Mesendoderm (in vitro differentiated cells): Measurements from ENCODE around the gene NOC2L. TPM values are rescaled to one million over a fixed set of nuclear protein-coding genes. Genes with fewer than 3 reads are reported as not detected.
A peak's percentile ranks its signal among the peaks of the same experiment; 100 is the strongest.

Experiments used
- DNase-seq: peaks from one replicate; pipeline ENCODE4 v3.0.0; 2013
- H2AK5ac ChIP-seq: 2 replicates; pipeline ENCODE4 v1.6.1; 2013; ENCODE audit warnings: low read length, inconsistent platforms
- H2BK120ac ChIP-seq: 2 replicates; pipeline ENCODE4 v1.6.1; 2013; ENCODE audit warnings: low read depth, mild to moderate bottlenecking, low read length, moderate library complexity, mixed read lengths
- H2BK15ac ChIP-seq: replicated peaks from 2 replicates; pipeline ENCODE4 v1.6.1; 2013; ENCODE audit warnings: low read depth, mild to moderate bottlenecking, moderate library complexity
- H2BK5ac ChIP-seq: 2 replicates; pipeline ENCODE4 v1.6.1; 2013; ENCODE audit warnings: low read length, inconsistent platforms
- H3K18ac ChIP-seq: 2 replicates; pipeline ENCODE4 v1.6.1; 2013; ENCODE audit warnings: mild to moderate bottlenecking, low read length, mixed read lengths
- H3K23ac ChIP-seq: one replicate; pipeline ENCODE4 v1.6.1; 2013; ENCODE audit warnings: low read length
- H3K27ac ChIP-seq: 2 replicates; pipeline ENCODE4 v1.5.1; 2013; ENCODE audit warnings: low read depth, mild to moderate bottlenecking, inconsistent platforms, low read length, moderate library complexity
- H3K27me3 ChIP-seq: 2 replicates; pipeline ENCODE4 v1.6.1; 2013; ENCODE audit warnings: low read length, control low read depth, mild to moderate bottlenecking, inconsistent platforms; ENCODE audit not compliant: insufficient read depth, poor library complexity
- H3K36me3 ChIP-seq: 2 replicates; pipeline ENCODE4 v1.6.1; 2013; ENCODE audit warnings: low read length, inconsistent platforms; ENCODE audit not compliant: control insufficient read depth, insufficient read depth
- H3K4ac ChIP-seq: one replicate; pipeline ENCODE4 v1.6.1; 2013; ENCODE audit warnings: low read depth, mild to moderate bottlenecking, low read length, moderate library complexity
- H3K4me1 ChIP-seq: 2 replicates; pipeline ENCODE4 v1.6.1; 2013; ENCODE audit warnings: low read depth, low read length, inconsistent platforms; ENCODE audit not compliant: control insufficient read depth
- H3K4me2 ChIP-seq: 2 replicates; pipeline ENCODE4 v1.6.1; 2013; ENCODE audit warnings: low read length
- H3K4me3 ChIP-seq: 2 replicates; pipeline ENCODE4 v1.5.1; 2013; ENCODE audit warnings: mild to moderate bottlenecking, low read length
- H3K56ac ChIP-seq: one replicate; pipeline ENCODE4 v1.6.1; 2013; ENCODE audit warnings: low read length
- H3K79me1 ChIP-seq: 2 replicates; pipeline ENCODE4 v1.6.1; 2013; ENCODE audit warnings: low read length, inconsistent platforms
- H3K79me2 ChIP-seq: 2 replicates; pipeline ENCODE4 v1.6.1; 2013; ENCODE audit warnings: mild to moderate bottlenecking, low read length; ENCODE audit not compliant: control insufficient read depth, insufficient read depth
- H3K9ac ChIP-seq: 2 replicates; pipeline ENCODE4 v1.6.1; 2013; ENCODE audit warnings: low read length, inconsistent platforms
- H4K5ac ChIP-seq: one replicate; pipeline ENCODE4 v1.6.1; 2013; ENCODE audit warnings: low read length
- H4K8ac ChIP-seq: one replicate; pipeline ENCODE4 v1.6.1; 2013; ENCODE audit warnings: low read depth, mild to moderate bottlenecking, control low read depth, low read length, moderate library complexity
- WGBS: extraction: QIAGEN DNeasy Blood & Tissue Kit; methylation state at CpG from one replicate; pipeline ENCODE4 v1.1.7; 2013; ENCODE audit warnings: low lambda C conversion rate, missing lambda C conversion rate; ENCODE audit not compliant: insufficient coverage; ENCODE audit errors: extremely low coverage; 5-methylcytosine and 5-hydroxymethylcytosine counted together
- polyA plus RNA-seq, 2 experiments: library from polyadenylated mRNA; stranded (reverse); fragments of 200-250 nt; gene quantifications; one replicate each; pipeline ENCODE4 v1.2.3, GENCODE V29; 2013

Gene NOC2L
- polyA plus RNA-seq (2013, experiment 1 of 2), result 80.8 TPM
- 79.8 TPM for polyA plus RNA-seq (2013, experiment 2 of 2)

DNA sequence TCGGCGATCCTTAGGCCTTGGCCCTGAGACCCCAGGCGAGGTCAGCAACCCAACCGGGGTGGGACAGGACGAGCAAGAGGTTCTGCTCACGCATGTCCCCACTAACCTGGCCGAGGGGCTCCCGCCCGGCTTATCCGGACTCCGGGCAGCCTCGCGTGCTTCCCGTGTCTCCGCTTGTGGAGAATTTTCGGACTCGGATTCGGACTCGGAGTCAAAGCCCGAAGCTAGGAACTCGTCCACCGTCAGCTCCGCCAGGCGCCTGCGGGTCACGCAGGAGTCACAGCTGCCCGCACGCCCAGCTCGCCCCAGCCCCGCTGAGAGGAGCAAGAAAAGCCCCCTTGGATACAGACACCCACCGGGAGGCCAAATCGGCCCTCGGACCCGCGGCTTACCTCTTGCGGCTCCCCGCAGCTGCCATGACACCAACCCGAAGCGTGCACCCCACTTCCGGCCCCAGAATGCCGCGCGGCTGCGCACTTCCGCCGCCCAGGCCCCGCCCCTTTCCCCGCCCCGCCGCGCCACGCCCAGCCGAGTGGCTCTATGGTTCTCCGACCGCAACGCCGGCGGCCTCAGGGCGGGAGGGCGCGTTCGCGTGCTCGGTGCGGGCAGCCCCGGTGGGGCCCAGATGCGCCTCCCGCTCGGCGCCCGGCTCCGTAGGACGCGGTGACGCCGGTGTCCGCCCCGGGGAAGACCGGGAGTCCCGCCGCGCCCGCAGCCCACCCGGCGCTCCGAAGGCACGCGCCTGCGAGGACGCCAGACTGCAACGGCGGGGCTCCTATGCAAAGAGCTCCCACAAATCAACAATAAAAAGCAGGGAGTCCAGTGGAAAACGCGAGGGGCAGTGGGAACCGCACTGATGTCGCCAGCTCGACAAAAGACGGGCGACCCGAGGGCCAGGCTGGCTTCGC, at the start of gene NOC2L:
TSS of gene NOC2L (minus strand) at position 434 of the 908 bp plus-strand sequence. CDS start at position 418, 16 bp downstream.
- no CpG with 5 or more reads among the region's 101 CpGs for WGBS
- Histone ChIP-seq H3K18ac (peak within 1 kb of the TSS; percentile 12), H2BK5ac (no peak within 1 kb of the TSS), H4K8ac (no peak within 1 kb of the TSS), H3K4ac (no peak within 1 kb of the TSS), H3K36me3 (peaks cover 12% of the 10 kb centered on the region), H3K79me1 (peaks cover 14% of the 10 kb centered on the region), H3K79me2 (peaks cover 15% of the 10 kb centered on the region), H3K23ac (no peak within 1 kb of the TSS), H3K4me3 (peak within 1 kb of the TSS; percentile 98), H3K56ac (peak within 1 kb of the TSS; percentile 93), H3K27me3 (no peaks in the 10 kb centered on the region), H3K4me2 (peak within 1 kb of the TSS; percentile 67), H2AK5ac (peak within 1 kb of the TSS; percentile 18), H2BK15ac (no peak within 1 kb of the TSS), H3K4me1 (no peaks in the 10 kb centered on the region), H3K9ac (peak within 1 kb of the TSS; percentile 97), H4K5ac (no peak within 1 kb of the TSS), H3K27ac (no peak within 1 kb of the TSS), H2BK120ac (no peak within 1 kb of the TSS)
- peak; percentile 90 for DNase-seq

DNA sequence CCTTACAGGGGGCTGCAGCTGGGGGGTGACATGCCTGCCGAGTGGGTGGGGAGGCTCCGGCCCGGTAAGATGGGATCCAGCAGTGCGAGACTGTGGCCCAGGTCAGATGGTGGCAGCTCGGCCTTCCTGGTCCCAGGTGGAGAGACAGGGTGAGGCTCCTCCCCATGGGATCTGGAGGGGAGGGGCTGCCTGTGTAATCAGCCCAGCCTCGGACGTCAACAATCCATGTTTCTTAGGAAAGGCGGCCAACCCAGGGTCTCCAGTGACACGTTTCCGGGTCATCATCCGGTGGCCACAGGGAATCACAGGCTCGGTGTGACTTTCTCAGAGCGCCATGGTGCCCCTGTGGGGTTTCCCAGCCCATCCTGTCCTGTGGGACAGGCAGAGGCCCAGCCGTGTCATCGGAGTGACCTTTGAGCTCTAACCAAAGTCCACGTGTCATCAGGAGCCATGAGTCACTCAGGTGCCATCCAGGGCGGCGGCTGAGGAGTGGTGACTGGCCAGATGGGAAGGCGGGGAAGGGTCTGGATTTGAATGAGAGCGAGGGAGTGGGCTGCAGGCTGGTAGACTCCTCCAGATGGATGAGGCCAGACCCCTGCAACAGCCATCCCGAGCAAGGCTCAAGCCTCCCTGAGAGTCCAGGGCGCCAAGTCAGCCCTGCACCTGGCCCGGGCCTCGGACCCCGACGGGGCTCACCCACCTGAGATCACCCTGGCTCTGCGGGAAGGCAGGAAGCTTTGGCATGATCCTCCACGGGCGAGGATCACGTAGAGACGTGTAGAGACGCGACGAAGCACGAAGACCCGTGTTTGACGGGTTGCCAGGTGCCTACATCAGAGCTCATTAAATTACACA, 47.5 kb upstream of the NOC2L start:
- no peak overlapping the region for H2BK15ac ChIP-seq
- H3K4me1 ChIP-seq, result peaks cover 7% of the 10 kb centered on the region
- no peaks in the 10 kb centered on the region for H3K79me1 ChIP-seq
- no peak overlapping the region for H2BK5ac ChIP-seq
- H3K36me3 ChIP-seq, result no peaks in the 10 kb centered on the region
- no CpG with 5 or more reads among the region's 37 CpGs for WGBS
- H3K4ac ChIP-seq, result no peak overlapping the region
- H3K56ac ChIP-seq, result peak overlapping the region; percentile 47
- H3K4me3 ChIP-seq, result no peak overlapping the region
- H3K27me3 ChIP-seq, result peaks cover 1% of the 10 kb centered on the region
- H3K23ac ChIP-seq, result no peak overlapping the region
- H3K18ac ChIP-seq, result no peak overlapping the region
- H2AK5ac ChIP-seq, result peak overlapping the region; percentile 11
- H3K79me2 ChIP-seq, result no peaks in the 10 kb centered on the region
- H4K5ac ChIP-seq, result no peak overlapping the region
- H4K8ac ChIP-seq, result no peak overlapping the region
- no peak overlapping the region for H3K4me2 ChIP-seq
- H3K27ac ChIP-seq, result no peak overlapping the region
- DNase-seq, result peak; percentile 50
- no peak overlapping the region for H2BK120ac ChIP-seq
- H3K9ac ChIP-seq, result no peak overlapping the region

DNA sequence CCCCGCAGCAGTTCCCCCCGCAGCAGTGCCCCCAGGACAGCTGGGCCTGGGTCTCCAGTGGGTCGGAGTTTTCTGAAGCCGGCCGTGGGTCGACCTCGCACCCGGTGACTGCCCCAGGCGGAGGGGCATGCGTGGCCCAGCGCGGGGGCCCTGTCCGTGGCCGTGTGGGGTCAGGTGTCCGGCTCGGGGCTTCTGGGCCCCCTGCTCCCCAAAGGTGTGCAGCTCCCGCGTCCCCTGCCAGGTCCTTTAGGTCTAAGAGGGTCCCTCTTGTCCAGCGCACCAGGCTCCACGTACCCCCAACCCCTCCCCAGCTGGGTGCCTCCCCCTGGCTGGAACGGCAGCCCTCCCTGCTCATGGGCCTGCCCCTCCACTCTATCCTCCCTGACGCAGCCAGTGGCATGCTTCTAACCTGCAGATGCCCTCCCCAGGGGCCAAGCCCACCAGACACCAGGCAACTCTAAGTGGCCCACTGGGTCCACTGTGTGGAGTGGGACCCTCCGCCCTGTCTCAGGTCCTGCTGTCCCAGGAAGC, 46.8 kb upstream of the NOC2L start:
- no peak overlapping the region for H3K23ac ChIP-seq
- no peak overlapping the region for H4K5ac ChIP-seq
- H2BK5ac ChIP-seq, result no peak overlapping the region
- no peak overlapping the region for H3K4me3 ChIP-seq
- H3K4me1 ChIP-seq, result peaks cover 7% of the 10 kb centered on the region
- H3K27me3 ChIP-seq, result peaks cover 4% of the 10 kb centered on the region
- H3K4me2 ChIP-seq, result no peak overlapping the region
- no peaks in the 10 kb centered on the region for H3K79me2 ChIP-seq
- DNase-seq, result no peak
- H3K18ac ChIP-seq, result peak overlapping the region; percentile 10
- no peak overlapping the region for H3K9ac ChIP-seq
- WGBS, result no CpG with 5 or more reads among the region's 23 CpGs
- H2AK5ac ChIP-seq, result peak overlapping the region; percentile 11
- H2BK15ac ChIP-seq, result no peak overlapping the region
- no peaks in the 10 kb centered on the region for H3K36me3 ChIP-seq
- peak overlapping the region; percentile 47 for H3K56ac ChIP-seq
- H3K79me1 ChIP-seq, result no peaks in the 10 kb centered on the region
- H2BK120ac ChIP-seq, result no peak overlapping the region
- H3K27ac ChIP-seq, result no peak overlapping the region
- H4K8ac ChIP-seq, result no peak overlapping the region
- H3K4ac ChIP-seq, result no peak overlapping the region

DNA sequence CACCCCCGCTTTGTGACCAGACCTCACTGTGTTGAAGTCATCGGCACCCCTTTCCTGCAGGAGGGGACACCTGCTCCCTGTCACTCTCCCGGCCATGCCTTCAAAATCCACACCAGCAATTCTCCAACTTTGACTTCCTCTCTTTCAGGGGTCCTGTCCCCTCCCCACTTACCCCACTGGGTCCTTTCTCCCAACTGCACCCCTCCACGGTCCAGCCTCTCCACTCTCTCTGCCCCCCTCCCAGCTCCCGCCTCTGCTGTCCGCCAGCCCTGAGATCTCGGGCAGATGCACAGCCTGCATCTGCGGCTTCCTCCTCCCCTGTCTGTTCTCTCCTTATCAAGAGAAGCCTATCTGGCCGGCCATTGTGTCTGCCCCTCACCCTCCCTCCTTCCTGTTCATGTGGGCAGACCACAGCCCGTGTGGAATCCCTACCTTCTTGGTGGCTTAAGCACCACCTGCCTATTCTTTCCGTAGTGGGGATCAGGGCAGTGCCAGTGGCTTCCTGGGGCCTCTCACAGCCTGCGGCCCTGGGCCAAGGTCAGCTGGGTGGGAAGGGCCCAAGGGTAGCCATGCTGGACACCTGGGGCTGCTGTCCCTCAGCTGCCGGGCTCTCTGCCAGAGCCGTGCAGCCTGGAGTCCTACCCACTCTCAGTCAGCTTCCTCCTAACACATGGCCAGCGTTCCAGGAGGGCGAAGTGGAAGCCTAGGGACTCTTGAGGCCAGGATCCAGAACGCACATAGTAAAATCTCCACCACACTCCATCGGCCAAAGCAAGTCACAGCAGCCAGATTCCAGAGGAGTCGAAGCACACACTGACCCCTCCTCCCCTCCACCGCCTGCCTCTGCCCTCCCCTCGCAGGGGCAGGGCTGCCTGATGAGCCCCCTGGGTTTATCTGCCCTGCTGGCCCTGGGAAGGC, 46.0 kb upstream of the NOC2L start:
- no peaks in the 10 kb centered on the region for H3K79me2 ChIP-seq
- H2BK5ac ChIP-seq, result peak overlapping the region; percentile 5
- H3K56ac ChIP-seq, result peak overlapping the region; percentile 79
- H2BK120ac ChIP-seq, result no peak overlapping the region
- peak overlapping the region; percentile 73 for H3K23ac ChIP-seq
- no CpG with 5 or more reads among the region's 21 CpGs for WGBS
- H3K4me3 ChIP-seq, result no peak overlapping the region
- H3K18ac ChIP-seq, result peak overlapping the region; percentile 10
- H3K36me3 ChIP-seq, result no peaks in the 10 kb centered on the region
- H4K8ac ChIP-seq, result no peak overlapping the region
- H3K79me1 ChIP-seq, result no peaks in the 10 kb centered on the region
- peak; percentile 76 for DNase-seq
- no peak overlapping the region for H2BK15ac ChIP-seq
- peaks cover 6% of the 10 kb centered on the region for H3K27me3 ChIP-seq
- peaks cover 7% of the 10 kb centered on the region for H3K4me1 ChIP-seq
- no peak overlapping the region for H3K4ac ChIP-seq
- peak overlapping the region; percentile 36 for H3K9ac ChIP-seq
- H4K5ac ChIP-seq, result no peak overlapping the region
- H2AK5ac ChIP-seq, result peak overlapping the region; percentile 61
- H3K4me2 ChIP-seq, result no peak overlapping the region
- H3K27ac ChIP-seq, result peak overlapping the region; percentile 20

DNA sequence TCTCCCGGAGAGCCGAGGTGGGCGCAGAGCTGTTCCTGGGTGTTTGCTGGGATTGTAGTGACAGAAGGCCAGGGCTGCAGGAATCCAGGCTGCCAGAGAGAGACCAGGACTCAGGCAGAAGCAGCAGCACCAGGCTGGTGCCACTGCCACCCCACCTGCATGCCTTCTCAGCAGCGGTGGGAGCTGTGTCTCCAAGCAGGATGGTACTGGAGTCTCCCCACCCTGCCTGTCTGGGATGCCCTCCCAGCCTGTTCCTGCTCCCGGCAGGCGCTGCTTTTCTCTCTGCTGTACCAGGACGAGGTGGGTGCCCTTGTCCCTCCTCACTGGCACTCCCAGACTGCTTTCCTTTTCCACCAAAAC, 45.3 kb upstream of the NOC2L start:
- H3K56ac ChIP-seq, result peak overlapping the region; percentile 37
- no peak overlapping the region for H3K9ac ChIP-seq
- H2BK120ac ChIP-seq, result no peak overlapping the region
- H3K36me3 ChIP-seq, result no peaks in the 10 kb centered on the region
- H2BK15ac ChIP-seq, result no peak overlapping the region
- no peak overlapping the region for H2BK5ac ChIP-seq
- no peaks in the 10 kb centered on the region for H3K79me1 ChIP-seq
- no CpG with 5 or more reads among the region's 7 CpGs for WGBS
- no peak for DNase-seq
- H3K4me3 ChIP-seq, result no peak overlapping the region
- no peak overlapping the region for H3K23ac ChIP-seq
- no peak overlapping the region for H3K27ac ChIP-seq
- H4K8ac ChIP-seq, result no peak overlapping the region
- no peaks in the 10 kb centered on the region for H3K79me2 ChIP-seq
- H3K18ac ChIP-seq, result no peak overlapping the region
- H3K4me2 ChIP-seq, result no peak overlapping the region
- peaks cover 10% of the 10 kb centered on the region for H3K27me3 ChIP-seq
- H3K4me1 ChIP-seq, result peaks cover 7% of the 10 kb centered on the region
- no peak overlapping the region for H3K4ac ChIP-seq
- H4K5ac ChIP-seq, result no peak overlapping the region
- no peak overlapping the region for H2AK5ac ChIP-seq
